Esophagus mucosa (tissue), 1 donor: ENCODE data around the gene NTM. TPM values are rescaled to one million over a fixed set of nuclear protein-coding genes. Genes with fewer than 3 reads are reported as not detected.

Source experiments
- ATAC-seq: fragments of 200-7000 bp; cut with Tn5 transposase; one replicate; pipeline ENCODE4 v1.9.1; 2020
- total RNA-seq: library from RNA; stranded (reverse); gene quantifications from one replicate; pipeline ENCODE4 v1.2.4, GENCODE V29; 2023
- donor health status: DM: yes; HTN: yes; CAD: no.

The NTM gene
- total RNA-seq, 1 donor from 2014 or later = 0.92 TPM

DNA sequence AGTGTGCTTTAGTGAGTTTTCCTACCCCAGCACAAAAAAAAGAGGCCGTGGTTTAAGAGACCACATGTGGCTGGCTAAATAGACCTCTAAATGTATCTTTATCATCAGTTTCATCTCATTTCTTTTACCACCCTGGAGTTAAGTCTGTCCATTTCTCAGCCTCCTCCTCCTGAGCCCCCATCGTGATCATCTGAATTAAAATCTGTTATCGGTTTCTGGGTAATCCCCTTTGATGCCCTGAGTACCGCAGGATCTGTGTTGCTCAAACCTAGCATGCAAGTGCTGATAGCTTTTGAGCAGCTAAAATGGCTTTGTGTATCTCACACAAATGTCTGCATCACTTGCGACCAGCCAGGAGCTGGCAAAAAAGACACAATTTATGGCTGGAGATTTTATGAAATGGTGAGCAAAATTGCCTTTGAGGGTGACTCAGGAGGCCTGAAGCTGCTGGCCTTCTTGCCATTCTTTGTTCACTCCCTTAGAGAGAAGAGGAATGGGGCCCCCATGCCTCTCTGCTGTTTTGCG lies 236.5 kb downstream of the NTM start:
- no peak for ATAC-seq

DNA sequence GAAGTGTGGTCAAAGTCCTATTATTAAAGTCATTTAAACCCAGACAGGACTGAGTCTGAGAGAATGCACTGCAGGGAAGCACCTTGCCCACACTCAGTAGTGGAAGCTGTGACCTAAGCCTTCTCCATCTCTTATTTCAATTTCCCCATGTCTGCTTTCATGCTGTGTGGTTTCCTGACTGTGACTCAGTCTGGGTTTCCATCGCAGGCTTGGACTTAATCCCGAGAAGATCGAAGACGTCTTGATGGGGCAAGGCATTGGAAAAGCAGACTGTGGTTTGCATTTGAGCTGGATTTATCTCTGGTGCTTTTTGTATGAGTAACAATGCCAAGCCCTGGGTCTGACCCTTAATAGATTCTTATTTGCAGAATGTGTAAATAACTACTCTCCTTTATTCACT lies 238.9 kb downstream of the NTM start:
- ATAC-seq = no peak

DNA sequence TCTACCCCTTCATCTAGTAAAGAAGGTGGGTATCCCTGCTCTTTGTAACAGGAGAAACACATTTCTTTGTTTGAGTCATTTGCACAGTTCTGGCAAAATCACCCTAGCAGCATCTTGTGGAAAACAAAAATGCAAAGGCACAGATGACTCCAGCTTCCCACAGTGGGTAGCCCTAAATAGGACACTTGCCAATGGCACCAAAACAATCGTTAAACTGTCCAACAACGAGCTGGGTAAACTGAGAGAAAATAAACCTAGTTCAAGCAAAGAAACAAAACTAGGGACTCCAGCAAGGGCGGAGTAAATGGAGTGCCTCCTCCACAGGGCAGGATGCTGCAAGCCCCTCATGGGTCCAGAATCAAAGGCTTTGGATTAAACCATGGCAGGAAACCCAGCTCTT lies 239.5 kb downstream of the NTM start:
- no peak for ATAC-seq

DNA sequence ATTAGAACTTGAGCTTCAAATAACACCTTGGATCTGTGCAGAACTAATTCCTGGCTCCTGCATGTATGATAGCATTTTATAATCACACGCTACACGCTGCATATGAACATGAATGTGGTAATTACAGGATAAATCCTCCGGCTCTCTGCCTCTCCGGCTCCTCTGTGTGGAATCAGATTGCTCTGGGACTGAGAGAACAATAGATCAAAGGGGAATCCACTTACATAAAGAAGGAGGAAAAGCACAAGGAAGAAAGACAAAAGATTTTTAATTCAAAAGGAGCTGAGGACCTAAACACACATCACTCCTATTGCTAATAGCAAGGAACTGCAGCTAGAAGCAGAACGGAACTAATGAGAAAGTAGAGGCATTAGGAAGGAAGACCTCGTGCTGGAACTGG lies 240.9 kb downstream of the NTM start:
- ATAC-seq = no peak

DNA sequence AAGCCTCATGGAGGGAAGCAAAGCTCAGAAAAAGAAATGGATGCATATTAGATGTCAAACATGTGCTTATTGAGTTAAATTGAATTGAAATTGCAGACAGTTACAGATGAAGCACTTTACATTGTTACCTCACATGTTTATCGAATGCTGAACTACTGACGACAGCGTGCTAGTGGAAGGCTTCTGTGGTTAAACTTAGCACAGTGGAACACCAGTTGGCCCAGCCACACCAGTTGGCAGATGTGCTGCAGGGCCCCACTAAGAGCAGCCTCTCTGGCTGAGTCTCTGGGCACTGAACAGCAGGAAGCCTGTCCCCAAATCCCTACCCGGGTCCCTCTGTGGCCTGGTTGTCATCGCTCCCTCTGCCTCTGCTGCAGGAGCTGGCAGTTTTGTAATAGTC lies 242.1 kb downstream of the NTM start:
- no peak for ATAC-seq

DNA sequence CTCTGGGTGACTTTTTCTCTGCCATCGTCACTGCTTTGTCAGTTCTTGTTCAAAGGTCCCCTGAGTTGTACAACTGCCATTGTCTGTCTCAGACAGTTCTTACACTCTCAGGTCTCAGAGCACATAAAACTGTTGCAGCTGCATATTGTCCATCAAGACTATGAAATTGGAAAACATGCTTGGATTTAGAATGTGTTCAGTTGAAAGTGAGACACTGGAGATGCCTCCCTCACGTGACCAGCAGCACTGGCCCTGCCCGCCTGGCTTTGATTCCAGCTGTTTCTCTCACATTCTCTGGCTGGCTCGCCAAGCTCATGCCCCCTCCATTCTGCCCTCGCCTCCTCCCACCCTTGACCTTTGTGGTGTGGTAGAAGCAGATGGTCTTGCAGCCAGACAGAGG lies 244.2 kb downstream of the NTM start:
- ATAC-seq = no peak

DNA sequence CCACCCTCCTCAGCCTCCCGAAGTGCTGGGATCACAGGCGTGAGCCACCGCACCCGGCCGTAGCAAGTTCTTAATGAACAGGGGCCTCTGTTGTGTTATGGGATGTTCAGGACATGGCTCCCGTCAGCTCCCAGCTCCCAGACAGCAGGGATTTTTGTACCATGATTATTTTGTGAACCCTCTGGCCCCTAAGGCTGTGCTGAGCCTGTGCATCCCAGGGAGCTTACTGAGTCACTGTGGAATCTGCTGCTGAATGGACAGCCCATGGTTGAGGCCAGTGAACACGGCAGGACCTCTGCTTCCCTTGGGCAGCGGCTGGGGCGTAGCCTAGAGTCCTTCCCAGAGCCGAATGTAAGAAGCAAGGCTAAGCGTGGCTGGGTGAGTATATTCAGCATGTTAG lies 245.2 kb downstream of the NTM start:
- ATAC-seq = no peak

DNA sequence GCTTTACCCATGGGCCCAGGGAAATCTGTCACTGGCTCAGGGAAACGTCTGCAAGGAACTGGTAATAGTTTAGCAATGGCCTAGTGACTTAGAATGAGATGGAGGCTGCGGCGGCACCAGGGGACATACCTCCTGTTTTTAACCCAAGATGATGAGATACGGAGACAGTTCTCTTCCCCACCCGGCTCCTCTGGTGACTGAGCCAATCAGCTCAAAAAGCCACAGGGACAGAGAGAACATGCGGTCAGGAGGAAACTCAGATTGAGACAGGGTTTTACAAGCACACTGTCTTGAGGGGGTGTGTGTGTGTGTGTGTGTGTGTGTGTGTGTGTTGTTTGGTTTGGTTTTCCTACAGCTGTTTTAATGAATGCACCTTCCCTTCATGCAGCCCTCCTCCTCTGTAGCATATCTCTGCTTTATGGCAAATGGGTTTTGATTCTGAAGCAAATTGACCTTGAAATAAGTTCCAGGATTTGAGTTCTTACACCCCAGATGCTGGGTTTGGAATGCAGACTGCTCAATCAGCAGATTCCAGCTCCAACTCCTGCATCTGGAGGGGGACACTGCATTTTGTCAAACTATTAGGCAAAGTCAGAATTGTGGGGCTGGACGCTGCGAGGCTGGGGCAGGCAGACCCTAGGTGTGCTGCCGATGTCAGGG lies 246.2 kb downstream of the NTM start:
- no peak for ATAC-seq

DNA sequence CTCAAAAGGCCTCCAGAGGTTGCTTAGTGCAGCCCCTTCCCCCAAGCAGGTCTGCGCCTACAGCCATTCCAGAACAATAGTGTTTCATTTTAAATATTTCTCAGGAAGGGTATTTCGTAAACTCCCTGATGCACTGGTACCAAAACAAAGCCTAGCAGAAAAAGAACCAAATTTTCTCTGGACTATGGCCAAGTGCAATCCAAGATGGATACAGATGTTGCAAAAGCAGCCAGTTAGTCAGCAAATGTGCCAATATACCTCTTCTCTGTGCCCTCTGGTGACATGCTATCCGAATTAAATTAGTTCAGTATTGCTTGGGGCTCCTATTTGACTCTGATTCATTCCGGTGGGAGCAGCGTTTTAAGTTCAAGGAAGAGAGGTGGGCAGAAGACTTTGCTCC lies 247.8 kb downstream of the NTM start:
- ATAC-seq = no peak

DNA sequence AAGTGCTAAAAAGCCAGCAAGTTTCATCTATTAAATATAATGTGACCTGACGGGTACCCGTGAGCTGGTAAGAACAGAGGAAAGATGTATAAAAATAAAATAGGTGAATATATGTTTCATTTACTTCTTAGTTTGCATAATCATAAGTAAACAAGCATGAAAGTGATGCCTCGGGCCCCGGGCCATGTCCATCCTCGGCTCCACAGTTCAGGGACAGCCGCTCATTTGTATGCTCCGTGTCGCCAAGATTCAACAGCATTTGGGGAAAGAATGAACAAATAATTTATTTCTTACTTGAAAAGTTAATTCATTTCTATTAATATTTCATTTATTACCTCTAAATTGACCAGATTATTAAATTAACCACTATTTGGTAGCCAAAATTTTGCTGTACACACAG lies 251.8 kb downstream of the NTM start:
- no peak for ATAC-seq

DNA sequence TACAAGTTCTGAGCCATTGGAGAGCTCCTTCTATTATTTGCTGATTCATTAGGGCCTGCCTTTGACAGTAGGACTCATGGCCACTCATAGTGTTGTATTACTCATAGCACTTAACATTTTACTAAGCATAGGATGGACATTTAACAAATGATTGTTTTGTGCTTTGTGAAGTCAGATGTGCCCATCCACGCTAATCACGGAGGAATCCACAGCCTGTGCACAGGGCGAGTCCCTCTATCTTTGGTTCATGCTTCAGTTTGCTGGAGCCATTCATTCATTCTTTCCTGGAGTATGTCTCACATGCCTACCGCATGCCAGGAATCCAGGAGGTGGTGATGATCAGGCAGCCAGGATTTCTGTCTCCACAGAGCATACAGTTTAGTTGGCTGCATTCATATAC lies 254.1 kb downstream of the NTM start:
- no peak for ATAC-seq

DNA sequence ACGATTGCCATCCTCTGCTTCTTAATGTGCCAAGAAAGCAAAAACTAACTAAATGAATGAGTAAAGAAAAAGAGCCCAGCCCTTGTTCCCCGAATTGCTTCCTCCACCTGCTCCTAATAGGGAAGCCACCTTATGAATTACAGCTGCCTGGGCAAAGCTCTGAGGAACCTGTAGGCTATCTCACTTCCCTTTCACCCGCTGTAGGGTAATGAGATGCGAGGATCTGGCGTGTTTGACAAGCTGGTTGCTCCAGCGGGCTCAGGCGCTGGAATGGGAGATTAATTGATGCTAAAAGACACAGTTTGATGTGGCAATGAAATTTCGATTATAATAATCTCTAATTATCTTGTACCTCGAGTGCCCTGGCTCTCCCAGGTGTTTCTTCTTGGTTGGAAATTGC lies 256.4 kb downstream of the NTM start:
- no peak for ATAC-seq

DNA sequence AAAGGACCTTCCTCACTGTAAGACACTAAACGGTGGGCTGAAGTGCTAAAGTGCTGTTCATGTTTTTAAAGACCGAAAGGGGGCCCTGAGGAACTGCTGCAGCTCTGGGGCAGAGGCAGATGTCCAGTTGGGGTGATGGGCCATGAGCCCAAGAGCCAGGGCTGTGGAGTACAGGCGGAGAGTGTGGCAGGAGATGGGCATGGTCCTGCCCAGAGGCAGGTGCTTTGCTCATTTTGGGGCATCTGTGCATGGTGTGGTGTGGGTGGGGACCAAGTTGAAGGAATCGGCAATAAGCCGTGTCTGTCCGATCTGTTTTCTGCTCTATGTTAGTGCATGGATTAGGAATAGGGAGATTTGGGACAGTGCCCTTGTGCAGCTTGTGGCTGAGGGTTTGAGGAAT lies 258.3 kb downstream of the NTM start:
- ATAC-seq = no peak

DNA sequence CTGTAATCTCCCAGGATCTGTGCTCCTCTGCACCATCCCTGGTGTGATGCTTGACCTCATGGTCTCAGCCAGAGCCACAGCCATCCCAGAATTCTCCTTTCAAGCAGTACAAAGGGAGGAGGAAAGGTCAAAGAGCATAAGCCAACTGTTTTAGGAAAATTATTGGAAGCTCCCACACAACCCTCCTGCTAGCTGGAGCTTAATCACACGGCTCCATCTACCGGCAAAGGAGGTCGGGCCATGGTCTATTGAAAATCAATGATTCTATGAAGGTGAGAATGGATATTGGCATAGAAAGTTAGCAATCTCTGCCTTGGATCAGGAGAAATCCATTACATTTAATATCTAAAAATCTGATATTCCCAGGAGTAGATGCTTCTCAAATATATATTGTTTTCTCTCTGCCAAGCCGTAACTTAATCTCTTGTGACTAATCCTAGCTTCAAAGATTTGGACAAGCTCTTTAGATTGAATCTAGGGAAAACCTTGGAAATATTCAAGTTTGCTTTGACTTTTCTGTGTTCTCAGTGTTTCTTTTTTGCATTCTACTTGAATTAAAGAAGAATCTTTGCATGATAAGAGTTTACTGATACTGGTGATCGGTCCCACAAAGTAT lies 259.6 kb downstream of the NTM start:
- ATAC-seq = no peak

DNA sequence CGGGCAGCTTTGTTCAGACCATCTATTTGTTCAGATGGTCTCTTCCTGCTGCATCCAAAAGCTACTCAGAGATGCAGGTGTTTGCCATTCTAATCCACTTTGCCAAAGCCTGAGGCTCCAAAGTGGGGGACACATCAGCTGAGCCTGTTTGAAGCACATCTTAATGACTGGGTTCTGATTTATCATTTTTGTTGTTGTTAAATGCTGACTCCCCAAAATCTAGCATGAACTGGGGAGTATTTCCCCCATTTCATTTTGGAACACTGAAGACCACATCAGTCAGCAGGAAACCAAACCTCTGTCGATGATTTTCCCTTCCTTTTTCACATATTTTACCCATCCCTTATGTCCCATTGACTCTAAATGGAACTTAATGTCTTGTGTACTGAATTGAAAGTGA lies 262.6 kb downstream of the NTM start:
- no peak for ATAC-seq

DNA sequence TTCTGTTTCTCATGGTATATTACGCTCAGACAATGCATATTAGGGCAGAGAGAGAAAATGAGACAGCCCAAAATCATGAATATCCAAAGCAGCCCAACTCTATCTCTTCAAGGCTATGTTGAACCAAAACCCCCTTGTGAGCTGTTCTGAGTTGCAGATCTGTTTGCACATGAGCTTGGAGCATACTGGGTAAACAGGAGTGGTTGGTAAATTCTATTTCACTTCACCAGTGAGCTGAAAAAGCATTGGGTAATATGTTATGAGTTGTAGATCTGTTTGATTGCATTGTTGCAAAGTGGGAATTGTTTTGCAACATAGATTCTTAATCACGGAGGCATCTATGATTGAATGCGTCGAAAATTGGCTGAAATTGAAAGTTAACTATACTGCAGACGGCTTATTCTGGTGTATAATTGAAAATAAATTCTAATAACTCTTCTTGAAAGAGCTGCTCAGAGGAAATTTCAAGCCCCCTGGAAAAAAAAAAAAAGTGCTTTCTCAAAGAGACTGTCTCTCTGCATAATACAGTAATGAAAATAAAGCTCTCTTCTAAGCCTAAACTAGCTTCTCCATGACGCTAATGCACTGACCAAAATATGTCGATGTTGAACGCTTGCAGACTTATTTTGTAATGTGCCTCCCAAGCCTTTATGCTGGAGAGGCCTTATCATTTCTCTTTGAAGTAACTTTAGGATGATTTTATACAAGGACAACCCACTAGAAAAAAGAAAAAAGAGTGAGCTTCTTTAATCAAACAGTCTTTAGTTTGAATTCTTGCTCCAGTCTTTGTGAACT lies 263.7 kb downstream of the NTM start:
- no peak for ATAC-seq

DNA sequence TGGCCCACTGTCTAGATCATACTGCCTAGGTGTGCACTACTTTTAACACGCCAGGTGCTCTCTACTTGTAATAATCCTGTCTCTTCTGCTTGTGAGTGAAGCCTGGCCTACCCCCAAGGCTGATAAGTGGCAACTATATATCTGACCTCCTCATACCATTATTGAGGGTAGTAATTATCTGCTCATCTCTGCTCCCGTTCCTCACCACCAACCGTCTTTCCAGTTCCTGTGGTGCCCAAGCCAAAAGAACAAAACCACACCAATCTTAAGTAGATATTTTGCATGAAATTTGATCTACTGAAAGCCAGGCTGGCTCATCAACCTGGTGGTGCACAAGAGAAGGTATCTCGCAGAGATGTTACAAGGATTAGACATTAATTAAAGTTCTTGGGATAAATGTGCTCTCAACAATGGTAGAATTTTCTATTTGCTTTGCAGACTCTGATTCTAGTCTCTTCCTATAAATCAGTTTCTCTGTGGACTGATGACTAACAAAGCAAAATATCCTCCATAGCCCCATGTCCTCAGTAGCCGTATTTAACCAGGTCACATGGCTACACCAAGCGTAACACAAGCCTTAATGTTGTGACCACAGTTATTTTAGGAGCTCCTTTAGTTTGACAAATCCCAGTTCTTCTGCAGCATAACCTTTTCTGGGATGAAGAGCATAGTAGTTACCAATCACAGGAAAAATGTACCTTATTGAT lies 267.2 kb downstream of the NTM start:
- ATAC-seq = no peak

DNA sequence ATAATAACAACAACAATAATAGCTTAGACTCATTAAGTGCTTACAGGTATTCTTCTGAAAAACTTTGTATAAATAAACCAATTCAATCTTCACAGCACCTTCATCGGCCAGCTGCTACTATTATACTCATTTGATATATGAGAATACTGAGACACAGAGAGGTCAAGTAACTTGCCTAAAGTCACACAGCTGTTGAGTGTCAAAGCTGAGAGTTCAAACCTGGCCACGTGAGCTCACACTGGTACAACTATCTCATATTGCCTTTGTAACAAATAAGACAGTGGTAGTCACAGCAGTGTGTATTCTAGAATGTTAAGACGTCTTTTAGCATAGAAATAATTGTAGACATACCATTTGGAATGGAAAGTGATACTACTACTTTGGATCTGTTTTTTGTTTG lies 268.5 kb downstream of the NTM start:
- no peak for ATAC-seq

DNA sequence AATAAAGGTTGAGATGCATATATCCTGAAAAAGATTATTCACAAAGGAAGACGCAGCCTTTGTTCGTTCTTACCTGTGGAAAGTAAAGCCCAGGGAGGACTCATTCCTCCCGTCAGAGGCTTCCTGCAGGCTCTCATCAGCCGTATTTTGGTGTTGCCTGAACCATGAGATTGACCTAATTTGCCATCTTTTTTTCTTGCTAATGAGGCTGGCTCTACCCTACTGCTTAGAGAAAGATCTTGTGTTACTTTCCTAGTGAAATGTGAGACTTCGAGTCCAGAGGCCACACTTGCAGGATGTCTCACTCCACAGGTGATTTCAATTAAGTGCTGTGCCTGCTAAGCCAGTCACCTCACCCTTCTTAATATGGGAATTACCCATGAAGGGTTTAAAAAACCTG lies 269.9 kb downstream of the NTM start:
- no peak for ATAC-seq

DNA sequence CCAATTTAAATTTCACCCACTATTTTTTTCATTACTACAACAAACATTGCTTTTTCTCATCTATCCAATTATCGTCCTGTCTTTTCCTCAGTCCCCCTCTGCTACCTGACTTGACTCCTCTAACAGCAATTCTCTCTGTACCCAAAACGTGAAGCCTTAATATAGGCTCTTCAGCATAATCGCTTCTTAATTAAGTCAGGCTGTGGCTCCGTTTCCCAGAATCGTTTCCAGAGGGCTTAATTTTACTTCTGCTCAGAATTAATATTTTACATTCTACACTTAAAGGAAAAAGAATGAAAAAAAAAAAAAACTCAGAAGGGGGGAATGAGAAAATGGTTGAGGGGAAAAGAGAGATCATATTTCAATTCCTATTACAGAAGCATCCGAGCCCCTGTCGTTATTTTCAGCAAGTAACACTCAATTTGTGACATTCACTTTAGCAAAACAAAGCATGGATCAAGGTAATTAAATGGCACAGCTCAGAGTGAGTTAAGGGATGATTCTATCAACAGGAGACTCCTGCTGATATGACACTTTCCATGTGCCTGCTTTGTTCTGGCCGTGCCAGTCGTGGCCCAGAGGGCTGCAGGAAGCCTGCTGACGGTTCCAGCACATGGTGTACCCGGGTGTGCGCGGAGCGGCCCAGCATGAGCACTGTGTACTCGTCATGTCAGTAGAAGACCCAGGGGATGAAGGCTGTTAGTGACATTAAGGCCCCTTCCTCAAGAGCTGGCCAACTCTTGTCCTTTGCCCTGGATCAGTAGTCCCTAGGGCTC lies 272.5 kb downstream of the NTM start:
- ATAC-seq = no peak

DNA sequence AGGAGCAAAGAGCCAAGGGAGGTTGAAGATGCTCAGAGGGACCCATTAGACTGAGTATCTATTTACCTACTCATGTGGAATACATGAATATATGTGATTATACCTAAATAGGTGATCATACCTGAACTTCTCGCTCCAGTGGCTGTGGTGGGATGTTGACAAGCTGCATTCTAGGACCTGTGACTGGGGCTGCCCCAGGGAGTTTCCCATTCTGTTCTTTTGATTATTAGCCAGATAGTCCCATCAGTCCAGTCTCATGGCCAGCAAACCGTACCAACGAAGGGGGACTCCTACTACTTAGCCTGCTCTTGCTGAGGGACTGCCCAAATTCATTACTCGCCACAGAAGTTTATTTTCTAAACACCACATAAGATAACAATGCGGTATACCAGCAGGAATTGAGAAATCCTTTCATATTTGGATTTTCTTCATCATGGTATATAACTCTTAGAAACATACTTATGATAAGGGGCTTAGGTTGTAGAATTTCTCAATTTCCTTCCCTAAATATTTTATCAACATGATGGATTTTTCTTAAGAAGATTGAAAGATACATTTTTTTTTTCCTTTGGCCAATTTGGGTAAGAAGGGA lies 273.9 kb downstream of the NTM start:
- no peak for ATAC-seq

DNA sequence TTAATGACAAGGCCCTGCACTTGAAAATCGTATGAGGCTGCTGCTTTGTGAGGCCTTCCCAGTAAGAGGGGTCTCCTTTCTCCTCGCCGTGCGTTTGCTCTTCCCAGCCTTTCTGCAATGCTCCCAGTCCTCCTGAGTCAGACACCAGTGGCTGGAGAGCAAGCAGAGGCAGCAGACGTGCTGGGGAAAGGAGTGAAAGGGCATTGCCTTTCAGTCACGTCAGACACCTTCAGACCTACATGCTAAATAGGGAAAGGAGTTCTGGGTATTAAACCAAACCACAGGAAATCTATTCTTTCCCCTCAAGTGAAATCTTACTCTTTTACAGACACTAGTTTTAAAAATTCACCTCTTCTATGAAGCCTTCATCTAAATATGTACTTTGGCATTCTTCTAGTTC lies 274.8 kb downstream of the NTM start:
- ATAC-seq = no peak
